Fibroblast of villous mesenchyme (primary cell): ENCODE measurements around the gene DDAH1. TPM values are rescaled to one million over a fixed set of nuclear protein-coding genes. Genes with fewer than 3 reads are reported as not detected.

Source experiments
- DNase-seq: peaks from one replicate; pipeline ENCODE4 v3.0.0-alpha.2; 2010; ENCODE audit warnings: low read depth
- H3K4me3 ChIP-seq: 2 replicates; pipeline ENCODE4 v1.5.1; 2011; ENCODE audit warnings: low read depth, mild to moderate bottlenecking, low read length
- total RNA-seq: library from RNA; depleted of rRNA; stranded (reverse); fragments of >200 nt; gene quantifications from 2 replicates; pipeline ENCODE4 v1.2.3, GENCODE V29; 2012
- TF ChIP-seq, protein P1 (sequence below): IDR thresholded peaks from 2 replicates; pipeline ENCODE4 v1.5.1; 2012; ENCODE audit warnings: low read depth, mild to moderate bottlenecking, low read length; ENCODE audit not compliant: insufficient read depth

Gene DDAH1
- total RNA-seq, 1 donor, result 259 TPM

DNA sequence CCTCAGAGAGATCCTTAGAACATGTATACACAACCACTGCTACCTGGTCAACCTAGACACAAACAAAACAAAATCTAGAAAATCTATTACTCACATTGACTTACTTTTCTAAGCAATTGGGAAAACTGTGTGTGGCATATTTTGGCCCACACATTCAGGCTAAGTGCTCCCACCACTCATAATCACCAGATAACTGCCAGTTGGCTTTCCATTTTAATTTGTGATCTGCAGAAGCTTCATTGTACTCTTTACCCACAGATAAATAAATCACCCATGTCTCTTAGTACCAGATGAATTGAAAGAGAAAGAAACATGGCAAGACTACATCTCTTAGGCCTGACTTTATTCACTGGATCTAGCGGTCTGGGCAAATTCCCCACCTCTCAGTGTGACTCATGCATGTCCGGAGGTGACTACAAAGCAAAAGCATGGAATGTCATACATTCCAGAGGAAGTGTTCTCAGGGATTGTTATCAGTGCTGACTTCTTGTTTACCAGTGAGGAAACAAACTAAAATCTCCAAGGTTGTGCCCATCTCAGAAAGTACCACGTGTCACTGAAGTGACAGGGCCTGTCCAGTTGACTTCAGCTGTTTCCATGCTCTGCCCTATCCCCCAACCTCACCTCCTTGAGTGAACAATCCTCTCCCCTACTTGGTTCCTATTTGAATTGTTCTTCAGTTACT is 136.1 kb downstream of the DDAH1 start:
- TF ChIP-seq, protein P1, sequence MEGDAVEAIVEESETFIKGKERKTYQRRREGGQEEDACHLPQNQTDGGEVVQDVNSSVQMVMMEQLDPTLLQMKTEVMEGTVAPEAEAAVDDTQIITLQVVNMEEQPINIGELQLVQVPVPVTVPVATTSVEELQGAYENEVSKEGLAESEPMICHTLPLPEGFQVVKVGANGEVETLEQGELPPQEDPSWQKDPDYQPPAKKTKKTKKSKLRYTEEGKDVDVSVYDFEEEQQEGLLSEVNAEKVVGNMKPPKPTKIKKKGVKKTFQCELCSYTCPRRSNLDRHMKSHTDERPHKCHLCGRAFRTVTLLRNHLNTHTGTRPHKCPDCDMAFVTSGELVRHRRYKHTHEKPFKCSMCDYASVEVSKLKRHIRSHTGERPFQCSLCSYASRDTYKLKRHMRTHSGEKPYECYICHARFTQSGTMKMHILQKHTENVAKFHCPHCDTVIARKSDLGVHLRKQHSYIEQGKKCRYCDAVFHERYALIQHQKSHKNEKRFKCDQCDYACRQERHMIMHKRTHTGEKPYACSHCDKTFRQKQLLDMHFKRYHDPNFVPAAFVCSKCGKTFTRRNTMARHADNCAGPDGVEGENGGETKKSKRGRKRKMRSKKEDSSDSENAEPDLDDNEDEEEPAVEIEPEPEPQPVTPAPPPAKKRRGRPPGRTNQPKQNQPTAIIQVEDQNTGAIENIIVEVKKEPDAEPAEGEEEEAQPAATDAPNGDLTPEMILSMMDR, result no peak
- peak; percentile 92 for DNase-seq
- no peak overlapping the region for H3K4me3 ChIP-seq

- no peak overlapping the region for H3K4me3 ChIP-seq
- peak; percentile 80 for DNase-seq
- TF ChIP-seq, protein P1, result no peak
Observed at GRCh38 chr1:85327759-85328158, 137.2 kb downstream of the DDAH1 start.

DNA sequence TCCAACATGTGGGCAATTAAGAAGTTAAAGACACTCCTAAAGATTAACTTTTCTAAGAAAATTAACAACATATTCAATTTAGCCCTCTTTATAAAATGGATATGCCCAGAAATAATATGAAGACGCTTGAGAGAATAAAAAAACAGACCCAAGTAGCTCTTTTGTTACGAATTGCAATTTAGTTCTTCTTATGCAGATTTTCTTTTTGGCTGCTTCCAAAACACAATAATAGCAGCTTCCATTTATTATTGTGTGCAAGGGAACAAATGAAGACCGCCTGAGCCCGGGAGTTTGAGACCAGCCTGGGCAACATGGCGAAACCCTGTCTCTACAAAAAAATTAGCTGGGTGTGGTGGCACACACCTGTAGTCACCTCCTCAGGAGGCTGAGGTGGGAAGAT is 138.1 kb downstream of the DDAH1 start:
- H3K4me3 ChIP-seq, result no peak overlapping the region
- TF ChIP-seq, protein P1, result no peak
- DNase-seq, result no peak

DNA sequence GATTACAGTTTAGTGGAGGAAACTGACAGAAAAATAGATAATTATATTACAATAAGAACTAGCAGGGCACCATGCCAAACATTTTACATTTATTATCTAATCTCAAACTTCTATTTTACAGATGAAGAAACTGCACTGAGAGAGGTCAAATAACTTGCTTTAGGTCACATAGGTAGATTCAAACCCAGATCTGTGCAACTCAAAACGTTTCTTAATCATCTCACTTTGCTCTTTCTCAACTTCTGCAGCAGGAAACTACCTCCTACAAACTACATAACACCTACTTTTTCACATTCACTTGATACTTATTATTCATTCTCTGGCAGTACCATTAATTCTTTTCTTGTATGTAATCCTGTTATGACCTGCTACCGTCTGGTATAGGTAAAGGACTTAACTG is 138.6 kb downstream of the DDAH1 start:
- DNase-seq, result no peak
- H3K4me3 ChIP-seq, result no peak overlapping the region
- TF ChIP-seq, protein P1, result no peak

DNA sequence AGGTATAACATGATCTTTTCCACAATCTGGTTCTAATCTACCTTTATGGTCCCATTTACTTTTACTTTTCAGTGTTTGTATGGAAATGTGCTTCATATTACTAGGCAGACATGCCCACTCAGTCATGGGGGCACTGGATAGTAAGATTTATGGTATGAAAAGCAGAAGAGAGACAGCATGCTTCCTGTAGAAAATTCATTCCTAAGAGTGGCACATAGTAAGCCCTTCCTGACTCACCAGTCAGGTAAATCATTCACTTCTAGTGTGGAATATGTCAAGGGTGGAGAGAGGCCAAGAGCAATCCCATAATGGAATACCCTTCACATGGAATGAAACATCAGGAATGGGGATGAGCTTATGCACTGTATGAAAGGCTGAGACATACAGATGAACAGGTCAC is 139.0 kb downstream of the DDAH1 start:
- no peak overlapping the region for H3K4me3 ChIP-seq
- DNase-seq, result no peak
- TF ChIP-seq, protein P1, result no peak

DNA sequence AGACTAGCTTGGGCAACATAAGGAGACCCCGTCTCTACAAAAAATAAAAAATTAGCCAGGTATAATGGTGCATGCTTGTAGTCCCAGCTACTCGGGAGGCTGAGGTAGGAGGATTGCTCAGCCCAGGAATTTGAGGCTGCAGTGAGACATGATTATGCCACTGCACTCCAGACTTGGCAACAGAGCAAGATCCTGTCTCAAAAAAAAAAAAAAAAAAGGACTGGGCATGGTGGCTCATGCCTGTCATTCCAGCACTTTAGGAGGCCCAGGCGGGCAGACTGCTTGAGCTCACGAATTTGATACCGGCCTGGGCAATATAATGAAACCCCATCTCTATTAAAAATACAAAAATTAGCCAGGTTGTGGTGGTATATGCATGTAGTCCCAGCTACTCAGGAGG is 141.2 kb downstream of the DDAH1 start:
- no peak for DNase-seq
- H3K4me3 ChIP-seq, result no peak overlapping the region
- TF ChIP-seq, protein P1, result no peak

DNA sequence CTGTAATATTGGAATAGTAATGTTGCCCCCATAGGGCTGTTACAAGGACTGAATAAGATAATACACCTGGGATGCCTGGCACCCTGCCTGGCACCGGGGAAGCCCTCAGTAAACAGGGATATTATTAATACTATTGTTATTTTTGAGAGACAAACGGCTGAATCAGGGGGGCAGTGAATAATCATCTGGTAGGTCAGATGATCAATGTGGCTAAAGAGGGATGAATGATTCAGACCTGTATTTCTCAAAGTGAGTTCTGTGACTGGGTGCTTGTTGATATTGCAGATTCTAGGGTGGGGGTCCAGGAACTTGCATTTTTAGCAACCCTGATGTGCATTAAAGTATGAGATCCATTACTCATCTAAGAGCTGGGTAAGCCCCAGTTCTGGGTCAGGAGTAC is 142.3 kb downstream of the DDAH1 start:
- H3K4me3 ChIP-seq, result no peak overlapping the region
- no peak for DNase-seq

More for the DNA sequence above, 142.3 kb downstream of the DDAH1 start:
- TF ChIP-seq, protein P1, result no peak
